Measurements from ENCODE around the gene SH3BGR.
A peak's percentile ranks its signal among the peaks of the same experiment; 100 is the strongest.
"Not testable (repeated sequence)": the region's sequence is repeated elsewhere in the genome, so short reads cannot be mapped to it uniquely, and the experiment has no call there.

The SH3BGR gene

GRCh38 chr21:39518055-39518846 is 66.5 kb downstream of the SH3BGR start:
- DNase-seq = peak; percentile 16 to 73

- no peak for DNase-seq
Observed at GRCh38 chr21:39518847-39519210, 67.1 kb downstream of the SH3BGR start.

GRCh38 chr21:39519835-39520234 is 68.1 kb downstream of the SH3BGR start:
- no peak for DNase-seq

- DNase-seq = no peak
Observed at GRCh38 chr21:39523399-39523798, 71.6 kb downstream of the SH3BGR start.

GRCh38 chr21:39523915-39524314 is 72.1 kb downstream of the SH3BGR start:
- DNase-seq = no peak

- DNase-seq = no peak
Observed at GRCh38 chr21:39525129-39525528, 73.4 kb downstream of the SH3BGR start.

GRCh38 chr21:39525601-39526000 is 73.8 kb downstream of the SH3BGR start:
- no peak for DNase-seq

- no peak for DNase-seq
Observed at GRCh38 chr21:39527067-39527595, 75.4 kb downstream of the SH3BGR start.

GRCh38 chr21:39527664-39528381 is 76.1 kb downstream of the SH3BGR start:
- peak; percentile 18 to 48 for DNase-seq

GRCh38 chr21:39529026-39529425 is 77.3 kb downstream of the SH3BGR start:
- DNase-seq = no peak

GRCh38 chr21:39531064-39531463 is 79.3 kb downstream of the SH3BGR start:
- no peak for DNase-seq

GRCh38 chr21:39531840-39532239 is 80.1 kb downstream of the SH3BGR start:
- DNase-seq = no peak

GRCh38 chr21:39533545-39534380 is 82.0 kb downstream of the SH3BGR start:
- DNase-seq = no peak

GRCh38 chr21:39535646-39536437 is 84.1 kb downstream of the SH3BGR start:
- no peak for DNase-seq

GRCh38 chr21:39536835-39537234 is 85.1 kb downstream of the SH3BGR start:
- DNase-seq = no peak

GRCh38 chr21:39537571-39537970 is 85.8 kb downstream of the SH3BGR start:
- DNase-seq = no peak

- no peak for DNase-seq
Observed at GRCh38 chr21:39538453-39539042, 86.8 kb downstream of the SH3BGR start.

- DNase-seq = not testable (repeated sequence)
Observed at GRCh38 chr21:39540367-39540766, 88.6 kb downstream of the SH3BGR start.

GRCh38 chr21:39542736-39543135 is 91.0 kb downstream of the SH3BGR start:
- DNase-seq = no peak

GRCh38 chr21:39546522-39546921 is 94.8 kb downstream of the SH3BGR start:
- no peak for DNase-seq

GRCh38 chr21:39552856-39553255 is 101.1 kb downstream of the SH3BGR start:
- no peak for DNase-seq

GRCh38 chr21:39553331-39553730 is 101.6 kb downstream of the SH3BGR start:
- no peak for DNase-seq

Data from inflammatory macrophage treated with lipopolysaccharide for 1 hour (primary cell).